ENCODE measurements around the gene DNAH11. TPM values are rescaled to one million over a fixed set of nuclear protein-coding genes. Genes with fewer than 3 reads are reported as not detected.

The DNAH11 gene
- total and polyA plus RNA-seq, 4 donors = 7.5 to 16.8 (median 7.7) TPM

GRCh38 chr7:21902240-21902639 is 359.4 kb downstream of the DNAH11 start:
- H3K36me3 ChIP-seq (ENCODE audit: control insufficient read depth, insufficient read depth, low read length) = peaks cover 25% of the 10 kb centered on the region
- DNase-seq (ENCODE audit: low read depth in 4 of 6, low spot score in 6 of 6) = no peak
- no peaks in the 10 kb centered on the region for H3K9me3 ChIP-seq (ENCODE audit: control insufficient read depth, insufficient read depth, low read length)
- WGBS (ENCODE audit: insufficient coverage) = 94% methylated on average over 5 of the region's 5 CpGs
- H3K27ac ChIP-seq (ENCODE audit: low read depth, low read length) = no peak overlapping the region
- no peak overlapping the region for H3K4me3 ChIP-seq (ENCODE audit: low read depth, low read length)
- no peaks in the 10 kb centered on the region for H3K27me3 ChIP-seq (ENCODE audit: control insufficient read depth, insufficient read depth, low read length)
- H3K4me1 ChIP-seq (ENCODE audit: control insufficient read depth, insufficient read depth, low read length) = no peaks in the 10 kb centered on the region

GRCh38 chr7:21903020-21903786 is 360.4 kb downstream of the DNAH11 start:
- no peak for DNase-seq (ENCODE audit: low read depth in 4 of 6, low spot score in 6 of 6)
- H3K36me3 ChIP-seq (ENCODE audit: control insufficient read depth, insufficient read depth, low read length) = peaks cover 30% of the 10 kb centered on the region
- no peaks in the 10 kb centered on the region for H3K27me3 ChIP-seq (ENCODE audit: control insufficient read depth, insufficient read depth, low read length)
- no peak overlapping the region for H3K27ac ChIP-seq (ENCODE audit: low read depth, low read length)
- 89% methylated on average over 11 of the region's 14 CpGs for WGBS (ENCODE audit: insufficient coverage)
- H3K4me3 ChIP-seq (ENCODE audit: low read depth, low read length) = no peak overlapping the region
- no peaks in the 10 kb centered on the region for H3K9me3 ChIP-seq (ENCODE audit: control insufficient read depth, insufficient read depth, low read length)
- no peaks in the 10 kb centered on the region for H3K4me1 ChIP-seq (ENCODE audit: control insufficient read depth, insufficient read depth, low read length)

- Histone ChIP-seq H3K36me3 (ENCODE audit: control insufficient read depth, insufficient read depth, low read length) (peaks cover 21% of the 10 kb centered on the region), H3K27me3 (ENCODE audit: control insufficient read depth, insufficient read depth, low read length) (no peaks in the 10 kb centered on the region), H3K9me3 (ENCODE audit: control insufficient read depth, insufficient read depth, low read length) (no peaks in the 10 kb centered on the region), H3K4me1 (ENCODE audit: control insufficient read depth, insufficient read depth, low read length) (peaks cover 7% of the 10 kb centered on the region), H3K27ac (ENCODE audit: low read depth, low read length) (no peak overlapping the region), H3K4me3 (ENCODE audit: low read depth, low read length) (no peak overlapping the region)
- DNase-seq (ENCODE audit: low read depth in 4 of 6, low spot score in 6 of 6) = no peak
- 94% methylated on average over 5 of the region's 5 CpGs for WGBS (ENCODE audit: insufficient coverage)
Observed at GRCh38 chr7:21908746-21909145, 365.9 kb downstream of the DNAH11 start.

- 56% methylated on average over 3 of the region's 6 CpGs for WGBS (ENCODE audit: insufficient coverage)
Observed at GRCh38 chr7:21910253-21910652, 367.4 kb downstream of the DNAH11 start.

GRCh38 chr7:21911341-21911875 is 368.6 kb downstream of the DNAH11 start:
- no peak for DNase-seq (ENCODE audit: low read depth in 4 of 6, low spot score in 6 of 6)
- WGBS (ENCODE audit: insufficient coverage) = no CpG with 5 or more reads among the region's 8 CpGs
- no peaks in the 10 kb centered on the region for H3K9me3 ChIP-seq (ENCODE audit: control insufficient read depth, insufficient read depth, low read length)

More at GRCh38 chr7:21910253-21910652, 367.4 kb downstream of the DNAH11 start:
- H3K27me3 ChIP-seq (ENCODE audit: control insufficient read depth, insufficient read depth, low read length) = no peaks in the 10 kb centered on the region
- no peak overlapping the region for H3K27ac ChIP-seq (ENCODE audit: low read depth, low read length)
- H3K9me3 ChIP-seq (ENCODE audit: control insufficient read depth, insufficient read depth, low read length) = no peaks in the 10 kb centered on the region
- peaks cover 7% of the 10 kb centered on the region for H3K4me1 ChIP-seq (ENCODE audit: control insufficient read depth, insufficient read depth, low read length)
- no peak overlapping the region for H3K4me3 ChIP-seq (ENCODE audit: low read depth, low read length)
- DNase-seq (ENCODE audit: low read depth in 4 of 6, low spot score in 6 of 6) = no peak
- H3K36me3 ChIP-seq (ENCODE audit: control insufficient read depth, insufficient read depth, low read length) = peaks cover 16% of the 10 kb centered on the region

GRCh38 chr7:21912305-21912704 is 369.5 kb downstream of the DNAH11 start:
- no peak overlapping the region for H3K27ac ChIP-seq (ENCODE audit: low read depth, low read length)
- peaks cover 7% of the 10 kb centered on the region for H3K4me1 ChIP-seq (ENCODE audit: control insufficient read depth, insufficient read depth, low read length)
- H3K9me3 ChIP-seq (ENCODE audit: control insufficient read depth, insufficient read depth, low read length) = no peaks in the 10 kb centered on the region
- no peaks in the 10 kb centered on the region for H3K27me3 ChIP-seq (ENCODE audit: control insufficient read depth, insufficient read depth, low read length)
- WGBS (ENCODE audit: insufficient coverage) = 67% methylated on average over 1 of the region's 7 CpGs
- DNase-seq (ENCODE audit: low read depth in 4 of 6, low spot score in 6 of 6) = peak in 1 of 6 donors; percentile 89
- H3K36me3 ChIP-seq (ENCODE audit: control insufficient read depth, insufficient read depth, low read length) = peaks cover 11% of the 10 kb centered on the region
- no peak overlapping the region for H3K4me3 ChIP-seq (ENCODE audit: low read depth, low read length)

More at GRCh38 chr7:21911341-21911875, 368.6 kb downstream of the DNAH11 start:
- Histone ChIP-seq H3K27me3 (ENCODE audit: control insufficient read depth, insufficient read depth, low read length) (no peaks in the 10 kb centered on the region), H3K27ac (ENCODE audit: low read depth, low read length) (no peak overlapping the region), H3K4me1 (ENCODE audit: control insufficient read depth, insufficient read depth, low read length) (peaks cover 7% of the 10 kb centered on the region), H3K36me3 (ENCODE audit: control insufficient read depth, insufficient read depth, low read length) (peaks cover 11% of the 10 kb centered on the region), H3K4me3 (ENCODE audit: low read depth, low read length) (no peak overlapping the region)

GRCh38 chr7:21912931-21913780 is 370.3 kb downstream of the DNAH11 start:
- peak in 1 of 6 donors; percentile 74 for DNase-seq (ENCODE audit: low read depth in 4 of 6, low spot score in 6 of 6)
- 67% methylated on average over 4 of the region's 8 CpGs for WGBS (ENCODE audit: insufficient coverage)
- Histone ChIP-seq H3K4me1 (ENCODE audit: control insufficient read depth, insufficient read depth, low read length) (peaks cover 7% of the 10 kb centered on the region), H3K27me3 (ENCODE audit: control insufficient read depth, insufficient read depth, low read length) (no peaks in the 10 kb centered on the region), H3K27ac (ENCODE audit: low read depth, low read length) (no peak overlapping the region), H3K9me3 (ENCODE audit: control insufficient read depth, insufficient read depth, low read length) (no peaks in the 10 kb centered on the region), H3K36me3 (ENCODE audit: control insufficient read depth, insufficient read depth, low read length) (peaks cover 7% of the 10 kb centered on the region), H3K4me3 (ENCODE audit: low read depth, low read length) (no peak overlapping the region)

- 84% methylated on average over 3 of the region's 5 CpGs for WGBS (ENCODE audit: insufficient coverage)
- Histone ChIP-seq H3K4me3 (ENCODE audit: low read depth, low read length) (no peak overlapping the region), H3K27ac (ENCODE audit: low read depth, low read length) (no peak overlapping the region), H3K27me3 (ENCODE audit: control insufficient read depth, insufficient read depth, low read length) (no peaks in the 10 kb centered on the region), H3K4me1 (ENCODE audit: control insufficient read depth, insufficient read depth, low read length) (peaks cover 7% of the 10 kb centered on the region), H3K36me3 (ENCODE audit: control insufficient read depth, insufficient read depth, low read length) (peaks cover 6% of the 10 kb centered on the region), H3K9me3 (ENCODE audit: control insufficient read depth, insufficient read depth, low read length) (no peaks in the 10 kb centered on the region)
- DNase-seq (ENCODE audit: low read depth in 4 of 6, low spot score in 6 of 6) = no peak
Observed at GRCh38 chr7:21914671-21915070, 371.8 kb downstream of the DNAH11 start.

- Histone ChIP-seq H3K36me3 (ENCODE audit: control insufficient read depth, insufficient read depth, low read length) (peaks cover 6% of the 10 kb centered on the region), H3K27ac (ENCODE audit: low read depth, low read length) (no peak overlapping the region), H3K4me1 (ENCODE audit: control insufficient read depth, insufficient read depth, low read length) (peaks cover 7% of the 10 kb centered on the region), H3K9me3 (ENCODE audit: control insufficient read depth, insufficient read depth, low read length) (no peaks in the 10 kb centered on the region), H3K4me3 (ENCODE audit: low read depth, low read length) (no peak overlapping the region), H3K27me3 (ENCODE audit: control insufficient read depth, insufficient read depth, low read length) (no peaks in the 10 kb centered on the region)
- 96% methylated on average over 3 of the region's 3 CpGs for WGBS (ENCODE audit: insufficient coverage)
- DNase-seq (ENCODE audit: low read depth in 4 of 6, low spot score in 6 of 6) = no peak
Observed at GRCh38 chr7:21915140-21915539, 372.3 kb downstream of the DNAH11 start.

All from spinal cord (tissue), 10 donors.